HEK293T (cell line): ENCODE data around the gene RETN.

ENCODE experiments used
- ARNT ChIP-seq: fragments of 450-650 bp; IDR thresholded peaks from 2 replicates; pipeline ENCODE4 v1.6.1; 2017; ENCODE audit warnings: mild to moderate bottlenecking
- BHLHE40 ChIP-seq: fragments of 450-650 bp; IDR thresholded peaks from 2 replicates; pipeline ENCODE4 v1.6.1; 2016; ENCODE audit warnings: mild to moderate bottlenecking, moderate library complexity, borderline replicate concordance
- FOXK2 ChIP-seq: fragments of 450-650 bp; IDR thresholded peaks from 2 replicates; pipeline ENCODE4 v1.6.1; 2016; ENCODE audit warnings: mild to moderate bottlenecking
- FOXM1 ChIP-seq: fragments of 450-650 bp; IDR thresholded peaks from 2 replicates; pipeline ENCODE4 v1.6.1; 2017; ENCODE audit warnings: mild to moderate bottlenecking, borderline replicate concordance
- HDGF ChIP-seq: fragments of 450-650 bp; IDR thresholded peaks from 2 replicates; pipeline ENCODE4 v1.6.1; 2017; ENCODE audit warnings: antibody characterized with exemption, borderline replicate concordance
- NFRKB ChIP-seq: fragments of 450-650 bp; IDR thresholded peaks from 2 replicates; pipeline ENCODE4 v1.6.1; 2016; ENCODE audit warnings: mild to moderate bottlenecking, moderate library complexity
- SUZ12 ChIP-seq: fragments of 450-650 bp; IDR thresholded peaks from 2 replicates; pipeline ENCODE4 v1.6.1; 2016; ENCODE audit warnings: mild to moderate bottlenecking
- TARDBP ChIP-seq: fragments of 450-650 bp; IDR thresholded peaks from 2 replicates; pipeline ENCODE4 v1.6.1; 2016

GRCh38 chr19:7681340-7682174 is 12.7 kb downstream of the RETN start:
- TF ChIP-seq NFRKB (no peak), HDGF (no peak), TARDBP (no peak), BHLHE40 (no peak), FOXK2 (no peak), SUZ12 (no peak), FOXM1 (no peak), ARNT (no peak)
